HG02981 (cell line): ENCODE results near the gene TUBB6.

ENCODE experiments used
- ATAC-seq: cut with Tn5 transposase; IDR thresholded peaks from one replicate; pipeline ENCODE4 v1.9.1; 2021; ENCODE audit warnings: mild to moderate bottlenecking, moderate library complexity; ENCODE audit not compliant: unreplicated experiment

TUBB6 gene

DNA sequence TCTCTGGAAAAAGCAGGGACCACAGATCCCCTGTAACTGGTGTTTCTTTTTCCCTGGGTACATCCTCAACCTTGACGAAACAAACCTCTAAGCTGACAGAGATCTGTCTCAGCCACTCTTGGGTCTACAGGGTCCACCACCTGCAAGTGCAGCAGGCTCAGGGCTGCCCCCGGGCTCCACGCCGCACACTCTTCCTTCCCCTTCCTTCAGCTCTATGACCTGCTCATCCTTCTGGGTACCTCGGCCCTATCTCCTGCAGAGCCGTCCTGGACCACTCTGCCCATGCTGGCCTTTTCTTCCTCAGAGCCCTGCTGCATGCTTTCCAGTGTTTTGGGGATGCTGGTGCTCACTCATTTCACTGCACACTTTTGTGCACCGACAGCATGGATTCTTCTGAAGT is 27.5 kb downstream of the TUBB6 start:
- ATAC-seq: no peak

DNA sequence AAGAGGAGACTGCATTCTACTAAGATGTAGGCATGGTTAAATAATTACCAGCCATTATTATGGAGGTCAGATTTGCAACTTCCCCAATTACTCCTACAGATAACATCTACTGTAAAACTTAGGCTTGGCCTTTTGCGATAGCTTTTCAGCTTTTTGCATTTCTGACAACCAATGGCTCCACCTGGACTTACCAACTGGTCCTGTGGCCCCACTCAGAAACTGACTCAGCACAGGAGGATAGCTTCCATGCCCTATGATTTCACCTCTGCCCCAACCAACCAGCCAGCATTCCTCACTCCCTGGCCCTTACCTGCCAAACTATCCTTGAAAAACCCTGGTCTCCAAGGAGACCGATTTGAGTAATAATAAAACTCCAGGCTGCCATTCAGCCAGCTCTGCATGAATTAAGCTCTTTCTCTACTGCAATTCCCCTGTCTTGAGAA is 28.2 kb downstream of the TUBB6 start:
- ATAC-seq: no peak

DNA sequence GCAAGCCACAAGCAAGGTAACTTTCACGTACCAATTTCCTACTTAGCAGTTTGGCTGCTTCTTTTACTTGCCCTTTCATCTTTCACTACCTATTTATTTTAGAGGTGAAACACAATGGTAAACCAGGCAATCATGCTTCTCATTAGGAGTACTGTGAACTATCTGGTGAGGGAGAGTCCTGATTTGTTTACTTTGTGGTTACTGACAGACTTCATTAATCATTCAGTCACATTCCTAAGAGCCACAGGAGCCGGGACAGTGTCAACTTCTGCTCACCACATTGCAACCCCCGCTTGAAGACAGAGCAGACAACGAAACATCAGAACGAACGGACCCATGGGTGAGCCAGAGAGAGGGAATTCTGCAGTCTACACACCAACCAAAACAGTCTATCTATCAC is 28.8 kb downstream of the TUBB6 start:
- ATAC-seq: no peak

DNA sequence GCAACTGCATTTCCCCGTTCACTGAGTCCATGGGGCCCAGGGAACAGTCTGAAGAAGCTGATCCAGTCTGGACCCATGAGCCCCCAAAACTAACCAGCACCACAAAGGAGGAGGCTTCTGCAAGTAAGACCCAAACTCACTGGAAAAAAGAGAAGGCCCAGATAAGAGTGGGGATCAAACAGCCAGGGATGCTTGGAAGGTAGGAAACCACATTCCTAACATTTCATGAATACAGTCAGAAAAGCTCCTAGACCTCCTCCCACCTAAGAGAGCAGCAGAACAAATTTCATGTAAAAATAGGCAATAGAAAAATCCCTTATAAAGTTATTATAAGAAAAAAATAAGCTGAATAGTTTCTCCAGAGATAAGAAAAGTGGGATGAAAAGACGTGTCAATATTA is 30.3 kb downstream of the TUBB6 start:
- no peak for ATAC-seq

GRCh38 chr18:12340945-12341660 is 33.1 kb downstream of the TUBB6 start:
- no peak for ATAC-seq

DNA sequence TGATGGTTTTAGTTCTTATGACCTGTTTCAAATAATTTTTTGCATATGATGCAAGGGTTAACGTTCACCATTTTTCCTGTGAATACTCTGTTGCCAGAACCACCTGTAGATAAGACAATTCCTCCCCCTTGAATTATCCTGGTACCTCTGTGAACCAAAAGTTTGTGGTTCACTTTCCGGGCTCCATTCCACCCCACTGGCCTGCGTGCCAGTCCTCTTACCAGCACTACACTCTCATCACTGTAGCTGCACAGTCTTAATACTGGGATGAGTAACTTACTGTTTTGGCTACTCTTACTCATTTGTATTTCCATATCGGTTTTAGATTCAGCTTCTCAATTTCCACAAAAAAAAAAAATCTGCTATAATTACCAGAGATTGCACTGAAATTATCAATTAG is 34.6 kb downstream of the TUBB6 start:
- no peak for ATAC-seq

DNA sequence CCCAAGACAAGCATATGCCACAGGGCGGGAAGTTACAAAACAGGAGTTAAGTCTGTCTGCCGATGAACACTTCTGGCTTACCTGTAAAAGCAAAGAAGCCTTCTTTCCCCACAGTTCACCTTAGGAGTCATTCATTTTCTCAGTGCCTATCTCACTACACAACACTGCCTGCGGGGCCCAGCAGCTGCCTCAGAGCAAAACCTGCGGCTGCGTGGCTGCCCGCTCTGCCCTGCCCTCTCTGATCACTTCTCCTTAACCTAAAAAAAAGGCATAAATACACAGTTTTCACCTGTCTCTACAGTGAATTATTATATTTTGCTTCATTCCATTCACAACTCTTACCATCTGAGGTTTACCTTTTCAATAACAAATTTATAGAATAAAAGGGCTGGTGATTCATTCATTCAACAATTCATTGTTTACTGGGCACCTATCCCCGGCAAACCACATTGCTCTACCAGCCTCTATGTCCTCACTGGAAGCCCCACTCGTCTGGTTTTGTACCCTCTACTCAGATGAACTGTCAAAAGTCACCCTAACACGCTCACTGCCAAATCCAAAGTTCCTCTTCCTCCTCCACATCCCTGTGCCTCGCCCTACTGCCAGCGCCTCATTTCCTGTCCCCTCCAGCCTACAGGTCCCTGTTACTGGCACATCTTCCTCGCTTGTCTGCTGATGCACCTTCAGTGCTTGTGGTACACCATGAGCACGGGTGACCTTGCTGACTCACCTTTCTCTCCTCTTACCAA is 37.6 kb downstream of the TUBB6 start:
- no peak for ATAC-seq

DNA sequence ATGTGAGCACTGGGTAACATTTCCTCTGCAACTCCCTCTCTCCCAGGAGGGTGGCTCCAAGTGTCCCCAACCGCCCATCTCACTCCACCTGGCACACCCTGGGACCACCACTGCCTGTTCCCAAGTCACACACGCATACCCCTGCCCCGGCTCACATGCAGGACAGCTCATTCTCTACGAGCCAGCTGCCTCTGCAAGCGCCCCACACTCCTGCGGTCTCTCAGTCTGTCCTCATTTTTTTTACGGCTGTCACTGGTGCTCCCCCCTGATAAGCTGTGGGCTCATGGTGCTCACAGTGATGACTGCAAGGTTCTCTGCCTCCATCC is 38.2 kb downstream of the TUBB6 start:
- ATAC-seq: no peak

DNA sequence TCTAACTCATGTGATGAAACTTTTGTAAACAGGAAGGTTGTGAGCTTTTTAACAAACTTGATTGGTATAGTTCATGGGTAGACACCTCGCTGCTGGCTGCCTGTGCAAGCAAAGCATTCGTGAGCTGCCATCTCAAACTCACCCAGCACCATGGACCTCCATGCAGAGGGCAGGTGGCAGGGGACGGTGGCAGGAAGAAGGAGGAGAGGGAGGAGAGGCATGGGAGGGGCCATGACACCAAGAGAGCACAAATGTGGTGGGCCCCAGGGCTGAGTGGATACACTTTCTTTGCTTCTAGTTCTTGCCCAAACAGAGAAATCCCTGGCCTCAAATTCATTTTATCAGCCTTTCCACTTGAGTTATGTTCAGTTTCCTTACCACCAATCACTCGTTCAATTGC is 39.9 kb downstream of the TUBB6 start:
- ATAC-seq: no peak

DNA sequence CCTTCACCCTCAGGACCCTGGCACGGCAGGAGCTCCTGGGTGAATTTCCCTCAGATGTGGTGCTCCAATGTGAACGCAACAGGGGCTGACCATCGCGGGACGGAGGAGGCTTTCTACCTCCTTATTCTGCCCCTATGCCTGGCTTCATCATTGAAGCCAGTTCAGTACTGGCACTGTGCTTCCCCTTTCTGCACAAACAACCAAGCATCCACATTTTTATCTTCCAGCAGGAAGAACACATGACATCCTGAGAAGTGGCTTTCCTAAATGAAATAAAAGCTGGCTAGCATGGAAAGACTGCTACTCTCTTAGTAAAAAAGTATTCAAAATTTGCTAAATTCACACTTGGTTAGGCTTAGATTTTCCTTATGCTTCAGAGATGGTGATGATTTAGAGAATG is 44.1 kb downstream of the TUBB6 start:
- ATAC-seq: no peak

- no peak for ATAC-seq
Observed at GRCh38 chr18:12359515-12359927, 51.5 kb downstream of the TUBB6 start.

- ATAC-seq: no peak
Observed at GRCh38 chr18:12361770-12362378, 53.8 kb downstream of the TUBB6 start.

DNA sequence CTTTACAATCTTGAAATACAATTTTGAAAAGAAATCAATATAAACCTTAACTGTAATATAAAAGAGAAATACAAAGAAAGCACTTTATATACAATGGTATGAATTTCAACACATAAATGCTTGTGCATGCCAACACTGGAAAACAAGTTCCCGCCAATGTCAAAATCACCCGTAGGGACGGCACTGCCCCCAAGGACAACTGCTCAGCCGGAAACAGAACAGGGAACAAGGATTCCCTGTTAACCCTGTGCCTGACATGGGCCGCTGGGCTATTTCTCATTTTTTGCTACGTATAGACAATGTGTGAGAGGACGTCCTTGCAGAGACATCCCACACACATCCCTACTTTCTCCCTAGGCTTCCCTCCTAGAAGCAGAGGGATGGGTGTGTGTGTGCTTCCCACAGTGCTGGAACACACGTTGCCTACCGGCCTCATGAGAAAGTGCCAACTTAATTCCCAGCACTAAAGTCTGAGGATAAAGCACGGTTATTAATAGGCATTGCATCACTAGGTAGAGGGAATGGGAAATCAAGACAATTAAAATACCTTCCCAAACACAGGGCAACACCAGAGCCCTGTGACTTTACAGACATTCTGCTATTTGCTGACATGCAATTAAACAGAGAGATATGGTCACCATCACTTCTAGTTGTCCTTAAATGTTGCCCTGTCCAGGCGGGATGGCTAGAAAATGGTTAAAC is 54.6 kb downstream of the TUBB6 start:
- ATAC-seq: no peak

DNA sequence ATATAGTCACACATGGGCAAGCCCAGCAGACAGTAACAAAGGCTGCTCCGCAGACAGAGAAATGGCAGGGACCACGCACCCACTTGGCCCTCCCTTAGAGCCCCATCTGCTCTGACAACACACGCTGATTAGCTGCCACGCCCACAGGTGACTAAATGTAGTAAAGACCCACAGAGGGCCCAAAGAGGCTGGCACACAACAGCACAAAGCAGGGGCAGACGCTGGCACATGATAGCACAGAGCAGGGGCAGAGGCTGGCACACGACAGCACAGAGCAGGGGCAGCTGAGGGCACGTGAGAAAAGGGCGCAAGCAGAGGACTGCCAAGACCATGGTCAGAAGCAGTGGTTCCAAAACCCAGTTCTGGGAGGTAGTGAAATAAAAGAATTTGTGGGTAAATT is 58.3 kb downstream of the TUBB6 start:
- ATAC-seq: no peak

- no peak for ATAC-seq
Observed at GRCh38 chr18:12366784-12367183, 58.7 kb downstream of the TUBB6 start.

DNA sequence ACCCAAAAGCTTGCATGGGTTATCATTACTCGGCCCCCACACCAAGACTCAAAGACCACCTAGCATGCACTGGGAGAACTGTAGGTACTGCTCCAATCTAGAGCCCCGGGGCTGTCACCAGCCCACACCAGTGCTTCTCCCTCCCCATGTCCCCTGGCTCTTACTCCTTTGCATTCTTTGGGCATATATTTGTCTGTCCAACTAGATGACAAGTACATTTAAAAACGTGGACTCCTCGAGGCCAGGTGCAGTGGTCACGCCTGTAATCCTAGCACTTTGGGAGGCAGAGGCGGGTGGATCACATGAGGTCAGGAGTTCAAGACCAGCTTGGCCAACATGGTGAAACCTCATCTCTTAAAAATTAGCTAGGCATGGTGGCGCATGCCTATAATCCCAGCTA is 61.2 kb downstream of the TUBB6 start:
- no peak for ATAC-seq

DNA sequence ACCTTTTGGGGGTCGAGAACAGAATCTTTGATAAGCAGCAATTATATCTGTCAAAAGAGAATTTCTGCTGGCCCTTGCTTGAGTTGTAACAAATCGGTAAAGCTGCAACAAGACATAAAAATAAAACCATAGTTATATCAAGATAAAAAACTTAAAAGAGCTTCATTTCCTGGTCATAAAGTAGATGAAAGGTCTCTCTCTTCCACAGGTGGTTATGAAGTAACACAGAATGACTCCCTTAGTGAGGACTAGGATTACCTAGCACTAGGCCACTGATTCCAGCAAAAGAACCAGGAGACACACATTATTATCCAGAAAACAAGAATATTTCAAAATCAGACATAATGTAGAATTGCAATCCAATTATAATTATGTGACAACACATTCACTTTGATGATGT is 63.5 kb downstream of the TUBB6 start:
- no peak for ATAC-seq

- ATAC-seq: no peak
Observed at GRCh38 chr18:12372406-12372805, 64.4 kb downstream of the TUBB6 start.

- ATAC-seq: no peak
Observed at GRCh38 chr18:12373116-12373770, 65.2 kb downstream of the TUBB6 start.

DNA sequence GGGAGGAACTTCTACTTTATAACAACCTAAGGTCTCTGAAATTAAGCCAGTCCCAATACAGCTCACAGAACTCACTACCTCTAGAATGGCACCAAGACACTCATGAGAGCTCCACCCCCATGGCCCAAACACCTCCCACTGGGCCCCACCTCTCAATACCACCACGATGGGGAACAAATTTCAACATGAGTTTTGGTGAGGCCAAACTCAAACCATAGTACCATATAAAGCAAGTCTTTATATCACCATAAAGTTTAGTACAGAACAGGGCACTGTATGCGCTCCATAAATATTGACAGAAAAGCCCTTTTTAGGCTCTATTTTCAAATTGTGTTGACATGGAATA is 65.7 kb downstream of the TUBB6 start:
- no peak for ATAC-seq

- ATAC-seq: no peak
Observed at GRCh38 chr18:12374401-12374800, 66.4 kb downstream of the TUBB6 start.
